GM23248 (cell line): ENCODE data around the gene ARSI. TPM values are rescaled to one million over a fixed set of nuclear protein-coding genes. Genes with fewer than 3 reads are reported as not detected.

Experiments
- DNase-seq: peaks from one replicate; pipeline ENCODE4 v3.0.0-alpha.2; 2015
- H2AFZ ChIP-seq: fragments of 200-600 bp; sonication (generic); 2 replicates; pipeline ENCODE4 v1.6.1; 2016; ENCODE audit warnings: antibody characterized with exemption
- H3F3A ChIP-seq: fragments of 200-600 bp; sonication (generic); 2 replicates; pipeline ENCODE4 v1.6.1; 2016; ENCODE audit warnings: mild to moderate bottlenecking, antibody characterized with exemption, mixed run types; ENCODE audit not compliant: insufficient read depth
- H3K27ac ChIP-seq: fragments of 200-600 bp; sonication (generic); 2 replicates; pipeline ENCODE4 v1.5.1; 2016; ENCODE audit warnings: mild to moderate bottlenecking
- H3K27me3 ChIP-seq: fragments of 200-600 bp; sonication (generic); replicated peaks from 2 replicates; pipeline ENCODE4 v1.6.1; 2016; ENCODE audit warnings: mild to moderate bottlenecking; ENCODE audit not compliant: insufficient read depth
- H3K36me3 ChIP-seq: fragments of 200-600 bp; sonication (generic); 2 replicates; pipeline ENCODE4 v1.6.1; 2016; ENCODE audit warnings: low read depth, mild to moderate bottlenecking
- H3K4me1 ChIP-seq: fragments of 200-600 bp; sonication (generic); 2 replicates; pipeline ENCODE4 v1.6.1; 2016; ENCODE audit warnings: mild to moderate bottlenecking; ENCODE audit not compliant: insufficient read depth
- H3K4me2 ChIP-seq: fragments of 200-600 bp; sonication (generic); one replicate; pipeline ENCODE4 v1.6.1; 2016; ENCODE audit warnings: mild to moderate bottlenecking; ENCODE audit not compliant: unreplicated experiment
- H3K4me3 ChIP-seq: fragments of 200-600 bp; sonication (generic); 2 replicates; pipeline ENCODE4 v1.5.1; 2016; ENCODE audit warnings: mild to moderate bottlenecking
- H3K79me2 ChIP-seq: fragments of 200-600 bp; sonication (generic); 2 replicates; pipeline ENCODE4 v1.6.1; 2016; ENCODE audit warnings: mild to moderate bottlenecking; ENCODE audit not compliant: insufficient read depth
- H3K9ac ChIP-seq: fragments of 200-600 bp; sonication (generic); 2 replicates; pipeline ENCODE4 v1.6.1; 2016; ENCODE audit warnings: mild to moderate bottlenecking
- H3K9me2 ChIP-seq: fragments of 200-600 bp; sonication (generic); 2 replicates; pipeline ENCODE4 v1.6.1; 2016; ENCODE audit warnings: mixed run types, mild to moderate bottlenecking, moderate library complexity; ENCODE audit not compliant: insufficient read depth
- H3K9me3 ChIP-seq: fragments of 200-600 bp; sonication (generic); one replicate; pipeline ENCODE4 v1.6.1; 2017; ENCODE audit warnings: low read depth
- H4K20me1 ChIP-seq: fragments of 200-600 bp; sonication (generic); 2 replicates; pipeline ENCODE4 v1.6.0; 2016; ENCODE audit not compliant: insufficient read depth
- EZH2 ChIP-seq: fragments of 200-600 bp; sonication (generic); IDR thresholded peaks from 2 replicates; pipeline ENCODE4 v1.6.1; 2018; ENCODE audit warnings: antibody characterized with exemption, mild to moderate bottlenecking; ENCODE audit not compliant: insufficient read depth, poor library complexity, severe bottlenecking
- EZH2phosphoT487 ChIP-seq: fragments of 200-600 bp; sonication (generic); IDR thresholded peaks from 2 replicates; pipeline ENCODE4 v1.6.1; 2018; ENCODE audit warnings: antibody characterized with exemption, moderate library complexity, mild to moderate bottlenecking, low read depth; ENCODE audit not compliant: insufficient read depth
- WGBS, 2 experiments: methylation state at CpG; one replicate each; pipeline ENCODE4 v1.1.6; 2015 to 2017; ENCODE audit warnings: low lambda C conversion rate in 2 of 2, low coverage in 1 of 2; ENCODE audit errors: missing lambda C conversion rate in 2 of 2; 5-methylcytosine and 5-hydroxymethylcytosine counted together
- in situ Hi-C: fragments of 300-500 bp; cut with MboI; formaldehyde crosslinking; loops from 2 replicates; pipeline ENCODE4 v1.15.0; 2020
- polyA plus RNA-seq: library from polyadenylated mRNA; unstranded; fragments of >200 nt; fragmentation: Nextera tagmentation; extraction: Ambion mirVana; gene quantifications from 2 replicates; pipeline ENCODE4 v1.2.1, GENCODE V29; 2016
- total RNA-seq: library from RNA; depleted of rRNA; stranded (reverse); fragments of >200 nt; shearing (Covaris generic); gene quantifications from 2 replicates; pipeline ENCODE4 v1.2.3, GENCODE V29; 2014

Gene ARSI
- total and polyA plus RNA-seq, 2 experiments from 2014 or later: 1.0 to 4.3 TPM

GRCh38 chr5:150263801-150264621, 38.7 kb downstream of the ARSI start:
- Histone ChIP-seq H3K9ac (peak overlapping the region; percentile 31), H3K4me1 (peaks cover 16% of the 10 kb centered on the region), H3F3A (peaks cover 14% of the 10 kb centered on the region; the same call in 1 of the 2 replicates), H3K27me3 (no peaks in the 10 kb centered on the region), H2AFZ (0 out of 2 replicates have a peak overlapping the region, but pooled peaks have one; percentile 27), H3K4me3 (no peak overlapping the region), H3K9me3 (no peaks in the 10 kb centered on the region), H3K79me2 (no peaks in the 10 kb centered on the region), H3K36me3 (no peaks in the 10 kb centered on the region), H3K9me2 (no peaks in the 10 kb centered on the region), H4K20me1 (no peaks in the 10 kb centered on the region), H3K4me2 (peak overlapping the region; percentile 68), H3K27ac (peak overlapping the region; percentile 28; the same call in 1 of the 2 replicates)
- peak; percentile 92 for DNase-seq
- in situ Hi-C loops: no loop called here
- 41 to 42% methylated on average over 11 of the region's 11 CpGs for WGBS, 2 experiments
- no peak for TF ChIP-seq EZH2phosphoT487
- no peak for TF ChIP-seq EZH2

GRCh38 chr5:150263375-150263775, 39.3 kb downstream of the ARSI start:
- Histone ChIP-seq H3F3A (peaks cover 14% of the 10 kb centered on the region; the same call in 1 of the 2 replicates), H3K79me2 (no peaks in the 10 kb centered on the region), H3K4me2 (peak overlapping the region; percentile 68), H3K27me3 (no peaks in the 10 kb centered on the region), H3K9ac (peak overlapping the region; percentile 31), H2AFZ (0 out of 2 replicates have a peak overlapping the region, but pooled peaks have one; percentile 27), H3K36me3 (no peaks in the 10 kb centered on the region), H4K20me1 (no peaks in the 10 kb centered on the region), H3K9me2 (no peaks in the 10 kb centered on the region), H3K4me1 (peaks cover 16% of the 10 kb centered on the region), H3K27ac (peak overlapping the region; percentile 28; the same call in 1 of the 2 replicates), H3K4me3 (no peak overlapping the region), H3K9me3 (no peaks in the 10 kb centered on the region)
- in situ Hi-C loops: no loop called here
- TF ChIP-seq EZH2phosphoT487 (no peak), EZH2 (no peak)
- no peak for DNase-seq
- 50 to 61% methylated on average over 5 of the region's 5 CpGs for WGBS, 2 experiments

- Histone ChIP-seq H4K20me1 (no peaks in the 10 kb centered on the region), H3K79me2 (no peaks in the 10 kb centered on the region), H2AFZ (no peak overlapping the region), H3K4me2 (no peak overlapping the region), H3F3A (peaks cover 14% of the 10 kb centered on the region; the same call in 1 of the 2 replicates), H3K27me3 (no peaks in the 10 kb centered on the region), H3K9me3 (no peaks in the 10 kb centered on the region), H3K9ac (no peak overlapping the region), H3K9me2 (no peaks in the 10 kb centered on the region), H3K4me1 (peaks cover 16% of the 10 kb centered on the region), H3K36me3 (no peaks in the 10 kb centered on the region), H3K4me3 (no peak overlapping the region), H3K27ac (no peak overlapping the region)
- TF ChIP-seq EZH2phosphoT487 (no peak), EZH2 (no peak)
- in situ Hi-C loops: no loop called here
- 78 to 80% methylated on average over 7 of the region's 7 CpGs for WGBS, 2 experiments
- no peak for DNase-seq
Measured at GRCh38 chr5:150262502-150262901, 40.2 kb downstream of the ARSI start.

GRCh38 chr5:150261231-150261630, 41.5 kb downstream of the ARSI start:
- peaks cover 16% of the 10 kb centered on the region for H3K4me1 ChIP-seq
- TF ChIP-seq EZH2 (no peak), EZH2phosphoT487 (no peak)
- H3K27ac ChIP-seq: no peak overlapping the region
- H3K4me2 ChIP-seq: no peak overlapping the region
- no peak overlapping the region for H3K4me3 ChIP-seq
- H3K27me3 ChIP-seq: no peaks in the 10 kb centered on the region
- no peak overlapping the region for H2AFZ ChIP-seq
- in situ Hi-C loops: no loop called here
- 34 to 37% methylated on average over 8 of the region's 8 CpGs for WGBS, 2 experiments
- H3F3A ChIP-seq: peaks cover 14% of the 10 kb centered on the region; the same call in 1 of the 2 replicates
- no peaks in the 10 kb centered on the region for H3K79me2 ChIP-seq
- no peaks in the 10 kb centered on the region for H4K20me1 ChIP-seq
- H3K36me3 ChIP-seq: no peaks in the 10 kb centered on the region
- no peak overlapping the region for H3K9ac ChIP-seq
- DNase-seq: peak; percentile 40
- H3K9me2 ChIP-seq: no peaks in the 10 kb centered on the region
- H3K9me3 ChIP-seq: no peaks in the 10 kb centered on the region
